Activated CD4-positive, alpha-beta memory T cell treated with anti-CD3 and anti-CD28 coated beads, Interleukin-2, amount 10 ng/mL, durations not matched to agents 7 days and 5 days (primary cell): ENCODE results near the gene PAXX. TPM values are rescaled to one million over a fixed set of nuclear protein-coding genes. Genes with fewer than 3 reads are reported as not detected.
"Not testable (repeated sequence)": the region's sequence is repeated elsewhere in the genome, so short reads cannot be mapped to it uniquely, and the experiment has no call there.

Experiments
- CTCF ChIA-PET: fragments of 350-600 bp; sonication (Branson Sonifier 250); formaldehyde crosslinking; loops from one replicate; lab custom pipeline; 2021; ENCODE audit warnings: antibody characterized with exemption, inconsistent platforms; lab: Charles Lee
- POLR2A ChIA-PET: fragments of 350-600 bp; sonication (Branson Sonifier 250); formaldehyde crosslinking; loops from one replicate; lab custom pipeline; 2021; ENCODE audit warnings: antibody characterized with exemption; lab: Charles Lee
- DNase-seq: peaks from one replicate; pipeline ENCODE4 v3.0.0-alpha.2; 2020
- H3K27ac Mint-ChIP-seq: one replicate; pipeline ENCODE4 v1.8.0; 2021; ENCODE audit warnings: mild to moderate bottlenecking, mixed read lengths
- H3K27me3 Mint-ChIP-seq: one replicate; pipeline ENCODE4 v1.8.0; 2021; ENCODE audit warnings: mixed read lengths
- H3K36me3 Mint-ChIP-seq: one replicate; pipeline ENCODE4 v1.8.0; 2021; ENCODE audit warnings: low read depth, mixed read lengths
- H3K4me1 Mint-ChIP-seq: one replicate; pipeline ENCODE4 v1.8.0; 2021; ENCODE audit warnings: mixed read lengths
- H3K4me3 Mint-ChIP-seq: one replicate; pipeline ENCODE4 v1.8.0; 2021; ENCODE audit warnings: mild to moderate bottlenecking, mixed read lengths
- H3K9me3 Mint-ChIP-seq: one replicate; pipeline ENCODE4 v1.8.0; 2021; ENCODE audit warnings: mixed read lengths
- total RNA-seq, 2 experiments: library from RNA; stranded (reverse); gene quantifications; one replicate each; pipeline ENCODE4 v1.2.3, GENCODE V29; 2021

The PAXX gene
- total RNA-seq, 2 experiments from 2014 or later, result 64.4 to 68.5 TPM

DNA sequence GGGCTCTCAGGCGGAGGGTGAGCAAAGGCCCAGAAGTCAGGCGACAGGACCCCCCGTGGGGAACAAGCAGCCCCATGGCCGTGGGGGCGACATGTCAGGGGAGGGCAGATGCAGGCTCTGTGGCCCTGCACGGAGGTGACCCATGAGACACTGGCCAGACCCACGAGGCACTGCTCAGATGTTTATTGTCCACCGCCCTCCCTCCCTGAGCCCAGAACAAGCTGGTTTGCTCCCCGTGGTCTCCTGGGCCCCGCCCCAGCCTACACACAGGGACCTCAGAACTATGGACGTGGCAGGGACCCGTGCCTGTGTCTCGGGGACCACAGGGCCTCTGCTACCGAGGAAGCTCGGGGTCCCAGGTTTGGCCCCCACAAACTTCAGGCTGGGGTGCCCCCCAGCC, 37.8 kb downstream of the PAXX start:
- Mint-ChIP-seq H3K4me3 (peak overlapping the region; percentile 76), H3K9me3 (no peaks in the 10 kb centered on the region), H3K27me3 (no peaks in the 10 kb centered on the region), H3K27ac (peak overlapping the region; percentile 91), H3K36me3 (peaks cover 5% of the 10 kb centered on the region), H3K4me1 (peaks cover 64% of the 10 kb centered on the region)
- CTCF ChIA-PET, result interaction anchor here (0.6 to 9.9 kb wide), 37 partner anchors 9 to 303 kb away, joined by 3 to 149 read pairs (median 7); partner anchors contain the start of genes AJM1, C8G, CLIC3 and FBXW5
- POLR2A ChIA-PET, result interaction anchor here (1.2 to 2.9 kb wide), 9 partner anchors 8 to 211 kb away, joined by 3 to 15 read pairs (median 5); partner anchors contain the start of genes CLIC3, PAXX and TUBB4B
- DNase-seq, result no peak

DNA sequence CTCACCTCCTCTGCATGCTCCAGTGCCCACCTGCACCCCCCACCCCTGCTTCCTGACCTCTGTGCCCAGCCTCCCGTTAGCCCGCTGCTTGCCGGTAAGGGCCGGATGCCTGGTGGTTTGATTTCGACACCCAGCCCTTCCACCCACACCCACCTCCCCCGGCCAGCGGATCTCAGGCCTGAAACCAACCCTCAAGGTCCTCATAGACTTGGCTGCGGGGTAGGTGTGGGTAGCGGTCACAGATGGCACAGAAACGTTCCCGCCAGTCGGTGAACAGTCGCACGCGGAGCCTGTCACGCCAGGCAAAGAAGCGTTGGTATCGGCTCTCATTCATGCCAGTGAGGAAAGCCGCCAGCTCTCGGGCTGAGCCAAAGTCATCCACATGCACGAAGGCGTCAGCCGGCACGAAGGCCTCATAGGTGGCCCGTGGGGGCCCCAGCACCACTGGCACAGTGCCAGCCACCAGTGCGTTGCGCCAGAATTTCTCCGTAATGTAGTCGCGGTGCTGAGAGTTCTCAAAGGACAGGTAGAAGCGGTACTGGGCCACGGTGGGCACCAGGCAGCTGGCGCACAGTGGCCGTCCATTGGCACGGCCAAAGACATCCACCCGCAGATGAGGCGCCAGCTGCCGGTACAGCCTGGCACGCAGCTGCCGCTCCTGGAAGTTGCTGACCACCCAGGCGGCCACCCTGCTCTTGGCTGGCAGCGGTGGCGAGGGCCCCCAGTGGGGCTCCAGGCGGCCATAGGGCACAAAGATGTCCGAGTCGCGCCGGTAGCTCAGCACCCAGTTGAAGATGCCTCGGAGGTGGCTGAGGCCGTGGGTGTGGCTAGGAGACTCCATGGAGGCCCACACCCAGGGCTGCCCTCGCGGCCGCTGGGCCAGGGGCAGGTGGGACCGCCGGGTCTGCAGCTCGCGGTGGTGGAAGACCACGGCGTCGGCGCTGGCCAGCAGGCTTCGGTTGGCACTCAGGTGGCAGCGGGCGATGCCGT, 38.6 kb downstream of the PAXX start:
- ChIA-PET CTCF (interaction anchor here (1.2 to 9.9 kb wide), 13 partner anchors 11 to 244 kb away, joined by 3 to 149 read pairs (median 8); partner anchors contain the start of genes AJM1, C8G, CLIC3 and FBXW5), POLR2A (interaction anchor here (1.2 to 2.9 kb wide), 7 partner anchors 14 to 224 kb away, joined by 3 to 15 read pairs (median 5); partner anchors contain the start of genes CLIC3, PAXX and RABL6)
- peak; percentile 69 for DNase-seq
- H3K4me1 Mint-ChIP-seq, result peaks cover 70% of the 10 kb centered on the region
- no peaks in the 10 kb centered on the region for H3K27me3 Mint-ChIP-seq
- H3K27ac Mint-ChIP-seq, result peak overlapping the region; percentile 91
- H3K36me3 Mint-ChIP-seq, result peaks cover 5% of the 10 kb centered on the region
- H3K4me3 Mint-ChIP-seq, result peak overlapping the region; percentile 76
- no peaks in the 10 kb centered on the region for H3K9me3 Mint-ChIP-seq

DNA sequence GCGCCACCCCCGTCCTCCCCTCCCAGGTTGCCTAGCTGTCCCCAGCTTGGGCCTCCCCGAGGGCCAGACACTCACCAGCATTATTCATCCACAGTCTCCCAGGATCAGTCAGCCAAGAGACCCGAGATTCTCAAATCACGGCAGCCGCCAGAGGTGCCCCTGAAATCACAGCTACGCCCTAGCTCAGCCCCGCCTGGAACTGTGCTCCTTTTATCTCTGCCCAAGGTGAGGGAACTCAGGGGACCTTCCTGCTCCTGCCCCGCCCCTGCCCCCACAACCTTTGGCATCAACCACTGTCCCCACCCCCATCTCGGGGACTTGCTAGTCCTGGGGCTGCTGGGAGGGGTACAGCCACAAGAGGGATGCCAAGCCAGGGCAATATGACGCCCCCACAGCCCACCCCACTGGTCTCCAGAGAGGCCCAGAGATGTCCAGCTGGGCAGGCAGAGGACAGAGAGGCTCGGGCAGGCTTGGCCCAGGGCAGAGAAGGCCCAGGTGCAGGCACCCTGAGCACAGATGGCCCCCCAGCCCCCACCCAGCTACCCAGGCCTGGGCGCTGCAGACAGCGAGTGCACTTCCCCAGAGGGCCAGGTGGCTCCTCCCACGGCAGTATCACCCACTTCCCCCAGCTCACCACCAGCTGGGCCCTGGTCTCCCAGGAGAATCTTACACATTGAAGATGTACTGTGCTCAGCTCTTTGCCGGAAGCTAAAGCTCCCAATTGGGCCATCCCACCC, 39.9 kb downstream of the PAXX start, which contains the start of gene FUT7:
FUT7 (minus strand) TSS at position 185 of the 737 bp plus-strand sequence; CDS start at position 88, 97 bp downstream.
- Mint-ChIP-seq H3K36me3 (peaks cover 5% of the 10 kb centered on the region), H3K27me3 (no peaks in the 10 kb centered on the region), H3K4me3 (peak within 1 kb of the TSS; percentile 76), H3K9me3 (no peaks in the 10 kb centered on the region), H3K27ac (peak within 1 kb of the TSS; percentile 91), H3K4me1 (peaks cover 64% of the 10 kb centered on the region)
- no peak for DNase-seq
- CTCF ChIA-PET, result interaction anchor here (0.5 to 9.9 kb wide), 6 partner anchors 36 to 305 kb away, joined by 3 to 149 read pairs (median 5); partner anchors contain the start of genes AJM1, C8G, FBXW5 and SAPCD2
- POLR2A ChIA-PET, result interaction anchor here (0.7 to 1.9 kb wide), 4 partner anchors 36 to 225 kb away, joined by 3 to 6 read pairs (median 3); partner anchors contain the start of genes CLIC3, RABL6 and TUBB4B

DNA sequence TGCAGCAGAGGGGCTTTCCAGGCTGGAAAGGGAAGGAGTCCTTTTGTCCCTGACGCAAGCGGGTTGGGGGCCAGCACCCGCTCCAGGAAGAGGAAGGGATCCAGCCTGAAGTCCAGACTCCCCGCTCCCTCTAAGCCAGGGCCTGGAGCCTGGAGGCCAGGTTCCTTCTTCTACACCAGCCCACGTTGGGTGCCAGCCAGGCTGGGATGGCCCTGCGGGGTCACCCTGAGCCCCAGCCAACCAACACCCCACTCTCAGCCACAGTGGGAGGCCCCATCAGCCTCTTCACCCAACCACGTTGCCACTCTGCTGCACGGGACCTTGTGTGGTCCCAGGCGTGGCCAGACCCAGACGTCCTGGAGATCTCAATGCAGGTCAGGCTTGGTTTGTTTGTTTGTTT, 40.6 kb downstream of the PAXX start:
- Mint-ChIP-seq H3K4me1 (peaks cover 61% of the 10 kb centered on the region), H3K27ac (peak overlapping the region; percentile 85), H3K9me3 (no peaks in the 10 kb centered on the region), H3K36me3 (peaks cover 8% of the 10 kb centered on the region), H3K4me3 (peak overlapping the region; percentile 58), H3K27me3 (no peaks in the 10 kb centered on the region)
- POLR2A ChIA-PET, result interaction anchor here (1.0 kb wide), 1 partner anchor 58 kb away, joined by 3 read pairs; no protein-coding TSS in a partner anchor
- no peak for DNase-seq
- CTCF ChIA-PET, result interaction anchor here (1.5 to 9.9 kb wide), 5 partner anchors 14 to 306 kb away, joined by 4 to 149 read pairs (median 46); partner anchors contain the start of genes AJM1, C8G, FBXW5 and NPDC1

DNA sequence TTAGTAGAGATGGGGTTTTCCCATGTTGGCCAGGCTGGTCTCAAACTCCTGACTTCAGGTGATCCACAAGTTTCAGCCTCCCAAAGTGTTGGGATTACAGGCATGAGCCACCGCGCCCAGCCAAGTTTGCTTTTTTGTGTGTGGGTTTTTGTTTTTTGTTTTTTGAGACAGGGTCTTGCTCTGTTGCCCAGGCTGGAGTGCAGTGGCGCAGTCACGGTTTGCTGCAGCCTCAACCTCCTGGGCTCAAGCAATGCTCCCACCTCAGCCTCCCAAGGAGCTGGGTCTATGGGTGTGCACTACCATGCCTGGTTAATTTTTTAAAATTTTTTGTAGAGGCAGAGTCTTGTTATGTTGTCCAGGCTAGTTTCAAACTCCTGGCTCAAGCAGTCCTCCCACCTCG, 41.3 kb downstream of the PAXX start:
- ChIA-PET CTCF (interaction anchor here (2.0 to 9.9 kb wide), 6 partner anchors 13 to 243 kb away, joined by 6 to 149 read pairs (median 23); partner anchors contain the start of genes AJM1, C8G, FBXW5 and NPDC1), POLR2A (interaction anchor here (1.3 to 2.6 kb wide), 3 partner anchors 11 to 226 kb away, joined by 3 to 12 read pairs (median 11); partner anchors contain the start of genes RABL6 and TUBB4B)
- H3K4me1 Mint-ChIP-seq, result peaks cover 61% of the 10 kb centered on the region
- not testable (repeated sequence) for DNase-seq, H3K9me3 Mint-ChIP-seq, H3K27me3 Mint-ChIP-seq, H3K36me3 Mint-ChIP-seq
- peak overlapping the region; percentile 78 for H3K27ac Mint-ChIP-seq
- H3K4me3 Mint-ChIP-seq, result peak overlapping the region; percentile 58

DNA sequence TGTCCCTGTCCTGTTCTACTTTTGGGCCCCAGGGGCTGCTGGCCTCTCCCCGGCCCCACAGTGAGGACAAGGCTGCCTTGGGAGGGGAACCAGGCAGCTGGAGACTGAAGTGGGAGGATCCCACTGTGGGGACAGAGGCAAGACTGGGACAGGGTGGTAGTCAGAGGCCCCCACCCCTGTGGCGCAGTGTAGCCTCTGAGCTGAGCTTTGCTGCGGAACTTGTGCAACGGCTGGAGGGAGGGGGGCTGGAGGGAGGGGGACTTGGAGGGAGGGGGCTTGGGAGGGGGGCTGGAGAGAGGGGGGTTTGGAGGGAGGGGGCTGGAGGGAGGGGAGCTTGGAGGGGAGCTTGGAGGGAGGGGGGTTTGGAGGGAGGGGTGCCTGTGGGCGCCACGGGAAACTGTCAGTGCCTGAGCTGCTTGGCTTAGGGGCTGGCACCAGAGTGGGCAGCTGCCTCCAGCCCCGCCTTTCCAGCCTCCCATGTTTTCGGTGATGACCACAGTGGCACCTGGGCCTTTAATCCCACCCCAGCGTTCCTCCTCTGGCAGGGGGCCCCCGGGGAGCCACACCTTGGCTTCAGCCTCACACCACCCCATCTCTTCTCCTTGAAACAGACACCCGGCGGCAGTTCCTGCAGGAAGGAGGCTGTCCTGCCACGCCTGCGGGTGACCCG, 42.0 kb downstream of the PAXX start:
- Mint-ChIP-seq H3K4me3 (peak overlapping the region; percentile 64), H3K27me3 (no peaks in the 10 kb centered on the region), H3K4me1 (peaks cover 57% of the 10 kb centered on the region), H3K36me3 (peaks cover 8% of the 10 kb centered on the region), H3K27ac (peak overlapping the region; percentile 98), H3K9me3 (no peaks in the 10 kb centered on the region)
- ChIA-PET POLR2A (interaction anchor here (0.7 to 2.9 kb wide), 24 partner anchors 9 to 247 kb away, joined by 3 to 13 read pairs (median 5); partner anchors contain the start of genes AJM1, CLIC3, FBXW5 and NPDC1), CTCF (interaction anchor here (0.6 to 9.9 kb wide), 42 partner anchors 9 to 307 kb away, joined by 3 to 149 read pairs (median 8); partner anchors contain the start of genes AJM1, C8G, CLIC3 and FBXW5)
- DNase-seq, result no peak

DNA sequence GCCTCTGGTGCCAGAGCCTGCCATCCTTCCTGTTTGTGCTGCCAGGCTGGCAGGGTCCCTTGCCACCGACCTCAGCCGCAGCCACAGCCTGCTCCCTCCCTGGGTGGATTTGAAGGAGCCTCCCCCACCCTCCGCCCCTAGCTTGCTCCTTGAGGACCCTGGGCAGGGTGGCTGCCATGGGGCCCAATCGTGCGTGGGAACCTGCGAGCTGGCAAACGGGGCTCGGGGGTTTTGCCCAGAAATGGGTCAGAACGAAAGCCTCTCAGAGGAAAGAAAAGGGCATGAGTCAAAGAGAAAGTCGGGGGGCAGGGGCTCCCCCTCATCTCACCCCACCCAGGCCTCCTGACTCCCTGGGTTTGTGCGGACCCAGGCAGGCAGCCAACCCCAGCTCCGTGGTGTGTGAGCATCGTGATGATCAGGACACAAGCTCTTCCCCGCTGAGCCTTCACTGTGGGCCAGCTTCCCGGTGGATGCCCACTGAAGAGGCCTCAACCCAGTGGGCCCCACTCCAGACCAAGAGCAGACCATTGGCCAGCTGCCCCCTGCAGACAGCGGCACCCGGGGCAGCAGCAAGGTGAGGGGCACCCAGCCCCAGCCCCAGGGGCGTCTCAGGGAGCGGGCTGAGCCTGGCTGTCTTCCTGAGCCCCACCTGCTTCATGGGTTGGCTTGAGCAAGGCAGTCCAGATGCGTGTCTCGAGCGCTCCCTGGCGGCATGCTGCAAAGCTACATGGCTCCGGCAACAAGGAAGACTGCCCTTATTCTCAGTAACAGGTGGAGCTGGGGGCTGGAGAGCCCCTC, 42.7 kb downstream of the PAXX start:
- peaks cover 8% of the 10 kb centered on the region for H3K36me3 Mint-ChIP-seq
- H3K4me3 Mint-ChIP-seq, result peak overlapping the region; percentile 64
- peak overlapping the region; percentile 98 for H3K27ac Mint-ChIP-seq
- POLR2A ChIA-PET, result interaction anchor here (0.7 to 2.9 kb wide), 31 partner anchors 9 to 308 kb away, joined by 3 to 13 read pairs (median 5); partner anchors contain the start of genes AJM1, CLIC3, FBXW5 and NPDC1
- H3K4me1 Mint-ChIP-seq, result peaks cover 50% of the 10 kb centered on the region
- no peaks in the 10 kb centered on the region for H3K27me3 Mint-ChIP-seq
- peak; percentile 90 for DNase-seq
- CTCF ChIA-PET, result interaction anchor here (0.6 to 9.9 kb wide), 56 partner anchors 9 to 308 kb away, joined by 3 to 149 read pairs (median 5); partner anchors contain the start of genes AJM1, C8G, CLIC3 and FBXW5
- H3K9me3 Mint-ChIP-seq, result no peaks in the 10 kb centered on the region

DNA sequence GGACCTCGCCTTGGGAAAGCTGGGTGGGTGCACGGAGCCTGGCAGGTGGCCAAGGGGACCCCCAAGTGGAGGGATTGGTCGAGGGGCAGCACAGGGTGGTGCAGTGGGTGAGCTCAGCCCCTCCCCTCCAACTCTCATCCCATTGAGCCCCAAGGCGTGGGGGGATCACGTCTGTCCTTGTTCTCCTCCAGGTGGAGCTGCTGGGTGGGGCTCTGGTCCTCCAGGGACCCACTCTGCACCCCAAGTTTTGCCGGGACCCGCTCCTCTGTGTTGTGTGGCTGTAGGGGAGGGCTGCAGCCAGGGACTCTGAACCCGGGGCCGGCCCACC, 43.2 kb downstream of the PAXX start:
- peaks cover 8% of the 10 kb centered on the region for H3K36me3 Mint-ChIP-seq
- CTCF ChIA-PET, result interaction anchor here (0.7 to 9.9 kb wide), 51 partner anchors 9 to 309 kb away, joined by 3 to 149 read pairs (median 6); partner anchors contain the start of genes AJM1, C8G, CLIC3 and FBXW5
- H3K27me3 Mint-ChIP-seq, result no peaks in the 10 kb centered on the region
- POLR2A ChIA-PET, result interaction anchor here (0.7 to 2.9 kb wide), 27 partner anchors 9 to 308 kb away, joined by 3 to 13 read pairs (median 5); partner anchors contain the start of genes AJM1, CLIC3, FBXW5 and NPDC1
- peak overlapping the region; percentile 64 for H3K4me3 Mint-ChIP-seq
- H3K27ac Mint-ChIP-seq, result peak overlapping the region; percentile 98
- no peak for DNase-seq
- H3K4me1 Mint-ChIP-seq, result peaks cover 44% of the 10 kb centered on the region
- H3K9me3 Mint-ChIP-seq, result no peaks in the 10 kb centered on the region

DNA sequence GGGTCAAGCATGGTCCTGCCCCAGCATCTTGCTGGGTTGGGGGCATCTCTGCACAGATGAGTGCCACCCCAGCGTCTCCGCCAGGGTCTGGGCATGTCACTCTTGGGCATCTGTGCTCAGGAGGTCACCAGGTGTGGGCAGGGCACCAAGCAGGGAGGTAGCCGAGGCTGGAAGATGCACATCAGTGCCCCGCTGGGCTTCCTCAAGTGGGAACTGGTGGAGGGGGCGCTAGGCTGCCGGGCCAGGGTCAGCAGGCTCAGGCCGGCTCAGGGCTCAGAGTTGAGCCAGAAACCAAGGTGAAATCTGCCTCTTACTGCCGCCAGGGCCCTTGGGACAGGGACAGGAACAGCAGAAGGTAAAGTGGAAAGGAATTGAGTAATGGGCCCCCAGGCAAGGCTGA, 43.7 kb downstream of the PAXX start:
- CTCF ChIA-PET, result interaction anchor here (0.7 to 9.9 kb wide), 38 partner anchors 8 to 307 kb away, joined by 3 to 149 read pairs (median 8); partner anchors contain the start of genes AJM1, C8G, CLIC3 and FBXW5
- H3K36me3 Mint-ChIP-seq, result peaks cover 4% of the 10 kb centered on the region
- no peak overlapping the region for H3K27ac Mint-ChIP-seq
- H3K4me3 Mint-ChIP-seq, result no peak overlapping the region
- H3K9me3 Mint-ChIP-seq, result no peaks in the 10 kb centered on the region
- DNase-seq, result no peak
- H3K4me1 Mint-ChIP-seq, result peaks cover 39% of the 10 kb centered on the region
- POLR2A ChIA-PET, result interaction anchor here (0.8 to 2.9 kb wide), 13 partner anchors 11 to 309 kb away, joined by 3 to 13 read pairs (median 5); partner anchors contain the start of genes AJM1, NPDC1, PAXX and RABL6
- H3K27me3 Mint-ChIP-seq, result no peaks in the 10 kb centered on the region

DNA sequence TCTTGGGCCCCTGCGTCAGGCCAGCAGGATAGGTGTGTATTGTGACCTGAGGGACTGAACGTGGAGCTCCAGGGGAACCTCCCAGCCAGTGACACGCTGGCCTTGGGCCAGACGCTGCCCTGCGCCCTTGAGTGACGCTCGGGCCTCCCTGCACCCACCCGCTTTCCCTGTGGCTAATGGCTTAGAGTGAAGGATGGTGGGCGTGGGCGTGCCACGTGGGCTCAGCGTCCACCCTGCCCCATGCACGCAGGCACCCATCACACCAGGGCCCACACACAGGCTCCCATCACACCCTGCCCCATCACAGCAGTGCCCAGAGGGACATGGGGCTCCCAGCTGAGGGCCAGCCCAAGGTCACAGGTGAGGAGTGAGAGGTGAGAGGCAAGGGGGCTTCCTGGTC, 44.8 kb downstream of the PAXX start:
- no peak for DNase-seq
- no peaks in the 10 kb centered on the region for H3K9me3 Mint-ChIP-seq
- peaks cover 3% of the 10 kb centered on the region for H3K36me3 Mint-ChIP-seq
- H3K4me3 Mint-ChIP-seq, result no peak overlapping the region
- ChIA-PET POLR2A (interaction anchor here (0.9 to 1.3 kb wide), 2 partner anchors 8 to 44 kb away, joined by 3 to 5 read pairs; partner anchors contain the start of gene ABCA2), CTCF (interaction anchor here (1.2 to 9.9 kb wide), 5 partner anchors 8 to 150 kb away, joined by 3 to 149 read pairs (median 12); partner anchors contain the start of genes C8G, FBXW5, NPDC1 and TRAF2)
- H3K27me3 Mint-ChIP-seq, result no peaks in the 10 kb centered on the region
- no peak overlapping the region for H3K27ac Mint-ChIP-seq
- H3K4me1 Mint-ChIP-seq, result peaks cover 35% of the 10 kb centered on the region
